22Rv1 (cell line): ENCODE results near the gene JAML.

ENCODE experiments used
- H3K27ac ChIP-seq: fragments of 450-650 bp; 2 replicates; pipeline ENCODE4 v1.5.1; 2017
- ZFX ChIP-seq: fragments of 450-650 bp; IDR thresholded peaks from 2 replicates; pipeline ENCODE4 v1.6.1; 2017; ENCODE audit warnings: antibody characterized with exemption, borderline replicate concordance
- TF ChIP-seq, protein P1 (sequence below): fragments of 450-650 bp; IDR thresholded peaks from 2 replicates; pipeline ENCODE4 v1.5.1; 2017; ENCODE audit warnings: mild to moderate bottlenecking

Gene JAML

GRCh38 chr11:118154641-118155040 is 70.2 kb downstream of the JAML start:
- no peak overlapping the region for H3K27ac ChIP-seq
- no peak for TF ChIP-seq ZFX
- TF ChIP-seq, protein P1, sequence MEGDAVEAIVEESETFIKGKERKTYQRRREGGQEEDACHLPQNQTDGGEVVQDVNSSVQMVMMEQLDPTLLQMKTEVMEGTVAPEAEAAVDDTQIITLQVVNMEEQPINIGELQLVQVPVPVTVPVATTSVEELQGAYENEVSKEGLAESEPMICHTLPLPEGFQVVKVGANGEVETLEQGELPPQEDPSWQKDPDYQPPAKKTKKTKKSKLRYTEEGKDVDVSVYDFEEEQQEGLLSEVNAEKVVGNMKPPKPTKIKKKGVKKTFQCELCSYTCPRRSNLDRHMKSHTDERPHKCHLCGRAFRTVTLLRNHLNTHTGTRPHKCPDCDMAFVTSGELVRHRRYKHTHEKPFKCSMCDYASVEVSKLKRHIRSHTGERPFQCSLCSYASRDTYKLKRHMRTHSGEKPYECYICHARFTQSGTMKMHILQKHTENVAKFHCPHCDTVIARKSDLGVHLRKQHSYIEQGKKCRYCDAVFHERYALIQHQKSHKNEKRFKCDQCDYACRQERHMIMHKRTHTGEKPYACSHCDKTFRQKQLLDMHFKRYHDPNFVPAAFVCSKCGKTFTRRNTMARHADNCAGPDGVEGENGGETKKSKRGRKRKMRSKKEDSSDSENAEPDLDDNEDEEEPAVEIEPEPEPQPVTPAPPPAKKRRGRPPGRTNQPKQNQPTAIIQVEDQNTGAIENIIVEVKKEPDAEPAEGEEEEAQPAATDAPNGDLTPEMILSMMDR: no peak

DNA sequence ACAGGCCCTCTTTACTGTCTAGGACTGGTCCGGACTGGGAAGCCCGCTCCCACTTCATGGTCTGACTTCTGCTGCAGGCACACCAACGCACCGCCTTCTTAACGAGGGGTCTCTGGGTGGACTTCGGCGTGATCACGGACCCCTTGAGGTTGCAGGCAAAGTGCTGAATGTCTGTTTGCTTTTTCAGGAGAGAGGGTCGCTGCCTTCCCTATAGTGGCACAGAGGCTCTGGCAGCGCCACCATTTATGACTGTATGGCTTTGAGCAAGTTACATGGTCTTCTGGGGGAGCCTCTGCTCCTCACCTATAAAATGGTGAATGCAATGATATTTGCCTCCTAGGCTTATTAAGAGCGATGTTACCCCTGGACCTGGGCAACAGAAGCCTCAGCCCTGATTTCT is 70.8 kb downstream of the JAML start:
- H3K27ac ChIP-seq: no peak overlapping the region
- TF ChIP-seq, protein P1: no peak
- TF ChIP-seq ZFX: no peak

DNA sequence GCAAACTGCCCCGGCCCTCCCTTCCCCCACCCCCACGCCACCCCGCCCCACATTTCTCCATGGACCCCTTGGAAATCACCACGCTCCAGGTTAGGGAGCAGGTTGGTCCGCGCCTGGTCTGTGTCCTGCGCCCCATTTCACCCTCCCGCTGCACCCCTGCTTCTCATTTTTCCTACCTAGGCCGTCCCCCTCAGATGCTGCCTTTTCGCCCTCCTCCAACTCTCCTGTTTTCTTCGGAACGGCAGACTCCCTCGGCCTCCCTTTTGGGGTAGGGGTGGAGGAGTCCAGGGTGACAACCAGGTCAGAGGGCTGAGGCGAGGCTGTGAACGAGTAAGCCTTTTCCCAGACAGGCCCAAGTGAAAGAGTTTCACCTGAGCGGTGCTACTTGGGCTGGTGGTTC is 71.3 kb downstream of the JAML start:
- H3K27ac ChIP-seq: no peak overlapping the region
- no peak for TF ChIP-seq ZFX
- TF ChIP-seq, protein P1: no peak

GRCh38 chr11:118152552-118153471 is 72.0 kb downstream of the JAML start, which contains the start of gene SCN4B:
Gene SCN4B, minus strand, starts transcription at chr11:118152823. Its CDS starts 150 bp downstream, at chr11:118152673.
- H3K27ac ChIP-seq: no peak within 1 kb of the TSS
- TF ChIP-seq, protein P1: 0 out of 2 replicates have a peak, but pooled peaks have one; percentile 4
- no peak for TF ChIP-seq ZFX

- H3K27ac ChIP-seq: no peak overlapping the region
- TF ChIP-seq, protein P1: no peak
Observed at GRCh38 chr11:118152020-118152551, 72.7 kb downstream of the JAML start.

- TF ChIP-seq, protein P1: no peak
- TF ChIP-seq ZFX: no peak
- no peak overlapping the region for H3K27ac ChIP-seq
Observed at GRCh38 chr11:118151431-118151830, 73.4 kb downstream of the JAML start.

- H3K27ac ChIP-seq: no peak overlapping the region
- TF ChIP-seq, protein P1: no peak
Observed at GRCh38 chr11:118149493-118149892, 75.3 kb downstream of the JAML start.
